ENCODE measurements around the gene ZNF764.

- TF ChIP-seq, protein P1, sequence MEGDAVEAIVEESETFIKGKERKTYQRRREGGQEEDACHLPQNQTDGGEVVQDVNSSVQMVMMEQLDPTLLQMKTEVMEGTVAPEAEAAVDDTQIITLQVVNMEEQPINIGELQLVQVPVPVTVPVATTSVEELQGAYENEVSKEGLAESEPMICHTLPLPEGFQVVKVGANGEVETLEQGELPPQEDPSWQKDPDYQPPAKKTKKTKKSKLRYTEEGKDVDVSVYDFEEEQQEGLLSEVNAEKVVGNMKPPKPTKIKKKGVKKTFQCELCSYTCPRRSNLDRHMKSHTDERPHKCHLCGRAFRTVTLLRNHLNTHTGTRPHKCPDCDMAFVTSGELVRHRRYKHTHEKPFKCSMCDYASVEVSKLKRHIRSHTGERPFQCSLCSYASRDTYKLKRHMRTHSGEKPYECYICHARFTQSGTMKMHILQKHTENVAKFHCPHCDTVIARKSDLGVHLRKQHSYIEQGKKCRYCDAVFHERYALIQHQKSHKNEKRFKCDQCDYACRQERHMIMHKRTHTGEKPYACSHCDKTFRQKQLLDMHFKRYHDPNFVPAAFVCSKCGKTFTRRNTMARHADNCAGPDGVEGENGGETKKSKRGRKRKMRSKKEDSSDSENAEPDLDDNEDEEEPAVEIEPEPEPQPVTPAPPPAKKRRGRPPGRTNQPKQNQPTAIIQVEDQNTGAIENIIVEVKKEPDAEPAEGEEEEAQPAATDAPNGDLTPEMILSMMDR (IDR thresholded peaks at IDR 0.05): no peak
- TF ChIP-seq POLR2A (IDR thresholded peaks at IDR 0.05): no peak
Measured at GRCh38 chr16:30565526-30565925, 7.4 kb upstream of the ZNF764 start.

All from adrenal gland (tissue), 5 donors.